ENCODE data around the gene DCST2.

DNA sequence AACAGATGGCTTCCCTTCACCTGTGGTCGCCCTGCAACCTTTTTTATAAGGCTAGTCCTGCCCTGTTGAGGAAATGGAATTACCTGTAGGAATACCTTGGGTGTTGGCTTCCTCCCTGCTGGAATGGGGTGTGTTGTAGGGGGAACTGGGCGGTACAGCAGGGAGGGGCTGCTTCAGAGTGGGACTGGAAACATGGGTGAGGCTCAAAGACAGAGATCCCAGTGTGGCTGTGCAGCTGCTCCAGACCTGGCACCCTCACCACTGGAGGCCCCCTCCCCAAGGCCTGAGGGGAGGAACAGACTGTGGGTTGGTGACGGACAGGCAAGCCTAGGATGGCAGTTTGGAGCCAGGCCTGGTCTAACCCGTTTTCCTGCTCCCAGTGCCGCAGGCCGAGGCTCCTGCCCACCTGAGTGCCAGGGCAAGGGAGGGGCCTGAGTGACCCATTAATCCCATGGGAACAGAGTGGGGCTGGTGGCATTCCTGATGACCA is 49.5 kb upstream of the DCST2 start:
- TF ChIP-seq EZH2phosphoT487 (IDR thresholded peaks at IDR 0.05; ENCODE audit: borderline replicate concordance): no peak
- TF ChIP-seq, protein P1, sequence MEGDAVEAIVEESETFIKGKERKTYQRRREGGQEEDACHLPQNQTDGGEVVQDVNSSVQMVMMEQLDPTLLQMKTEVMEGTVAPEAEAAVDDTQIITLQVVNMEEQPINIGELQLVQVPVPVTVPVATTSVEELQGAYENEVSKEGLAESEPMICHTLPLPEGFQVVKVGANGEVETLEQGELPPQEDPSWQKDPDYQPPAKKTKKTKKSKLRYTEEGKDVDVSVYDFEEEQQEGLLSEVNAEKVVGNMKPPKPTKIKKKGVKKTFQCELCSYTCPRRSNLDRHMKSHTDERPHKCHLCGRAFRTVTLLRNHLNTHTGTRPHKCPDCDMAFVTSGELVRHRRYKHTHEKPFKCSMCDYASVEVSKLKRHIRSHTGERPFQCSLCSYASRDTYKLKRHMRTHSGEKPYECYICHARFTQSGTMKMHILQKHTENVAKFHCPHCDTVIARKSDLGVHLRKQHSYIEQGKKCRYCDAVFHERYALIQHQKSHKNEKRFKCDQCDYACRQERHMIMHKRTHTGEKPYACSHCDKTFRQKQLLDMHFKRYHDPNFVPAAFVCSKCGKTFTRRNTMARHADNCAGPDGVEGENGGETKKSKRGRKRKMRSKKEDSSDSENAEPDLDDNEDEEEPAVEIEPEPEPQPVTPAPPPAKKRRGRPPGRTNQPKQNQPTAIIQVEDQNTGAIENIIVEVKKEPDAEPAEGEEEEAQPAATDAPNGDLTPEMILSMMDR (conservative IDR thresholded peaks at IDR 0.05; ENCODE audit: low read length): no peak
